EH (cell line): ENCODE results near the gene LIPA.
"Not testable (repeated sequence)": the region's sequence is repeated elsewhere in the genome, so short reads cannot be mapped to it uniquely, and the experiment has no call there.

ENCODE experiments used
- DNase-seq: peaks from one replicate; pipeline ENCODE4 v3.0.0-alpha.2; 2015; ENCODE audit warnings: low read depth

LIPA gene

GRCh38 chr10:89207801-89208551 is 43.6 kb downstream of the LIPA start:
- peak; percentile 48 for DNase-seq

- DNase-seq: peak; percentile 73
Observed at GRCh38 chr10:89207181-89207800, 44.3 kb downstream of the LIPA start, which contains the start of gene CH25H. CH25H (minus strand) TSS chr10:89207317; CDS start chr10:89207292, 25 bp downstream.

- DNase-seq: peak; percentile 27
Observed at GRCh38 chr10:89206402-89207180, 45.0 kb downstream of the LIPA start.

- no peak for DNase-seq
Observed at GRCh38 chr10:89204621-89205185, 46.9 kb downstream of the LIPA start.

GRCh38 chr10:89203237-89203636 is 48.3 kb downstream of the LIPA start:
- peak; percentile 37 for DNase-seq

- no peak for DNase-seq
Observed at GRCh38 chr10:89202033-89202425, 49.5 kb downstream of the LIPA start.

GRCh38 chr10:89201345-89202032 is 50.1 kb downstream of the LIPA start:
- DNase-seq: peak; percentile 16

GRCh38 chr10:89197473-89197872 is 54.1 kb downstream of the LIPA start:
- no peak for DNase-seq

GRCh38 chr10:89191301-89191700 is 60.3 kb downstream of the LIPA start:
- DNase-seq: not testable (repeated sequence)

- no peak for DNase-seq
Observed at GRCh38 chr10:89189211-89189734, 62.3 kb downstream of the LIPA start.

- no peak for DNase-seq
Observed at GRCh38 chr10:89185658-89186057, 65.9 kb downstream of the LIPA start.

- no peak for DNase-seq
Observed at GRCh38 chr10:89184638-89185037, 66.9 kb downstream of the LIPA start.

- DNase-seq: no peak
Observed at GRCh38 chr10:89183571-89183970, 68.0 kb downstream of the LIPA start.

- no peak for DNase-seq
Observed at GRCh38 chr10:89182894-89183293, 68.7 kb downstream of the LIPA start.

- DNase-seq: no peak
Observed at GRCh38 chr10:89175816-89176215, 75.8 kb downstream of the LIPA start.

- DNase-seq: no peak
Observed at GRCh38 chr10:89173075-89173474, 78.5 kb downstream of the LIPA start.

GRCh38 chr10:89171996-89172395 is 79.6 kb downstream of the LIPA start:
- DNase-seq: peak; percentile 56

GRCh38 chr10:89171263-89171872 is 80.2 kb downstream of the LIPA start:
- DNase-seq: peak; percentile 29

- DNase-seq: not testable (repeated sequence)
Observed at GRCh38 chr10:89168354-89168900, 83.1 kb downstream of the LIPA start.

- no peak for DNase-seq
Observed at GRCh38 chr10:89167915-89168314, 83.7 kb downstream of the LIPA start.

GRCh38 chr10:89165923-89166322 is 85.7 kb downstream of the LIPA start:
- DNase-seq: peak; percentile 48
